MM.1S (cell line): Measurements from ENCODE around the gene AVPR1B.

ENCODE experiments used
- DNase-seq: peaks from one replicate; pipeline ENCODE4 v3.0.0-alpha.2; 2015
- H2AFZ ChIP-seq: fragments of 300-600 bp; sonication (generic); 2 replicates; pipeline ENCODE4 v1.6.0; 2016; ENCODE audit warnings: antibody characterized with exemption, low read length
- H3F3A ChIP-seq: fragments of 300-600 bp; sonication (generic); 2 replicates; pipeline ENCODE4 v1.6.1; 2016; ENCODE audit warnings: mild to moderate bottlenecking, antibody characterized with exemption, low read length, moderate library complexity, mixed read lengths; ENCODE audit not compliant: insufficient read depth
- H3K27ac ChIP-seq: fragments of 300-600 bp; sonication (generic); 2 replicates; pipeline ENCODE4 v1.5.1; 2016; ENCODE audit warnings: mild to moderate bottlenecking, low read length
- H3K27me3 ChIP-seq: fragments of 300-600 bp; sonication (generic); replicated peaks from 2 replicates; pipeline ENCODE4 v1.6.0; 2016; ENCODE audit warnings: low read length; ENCODE audit not compliant: insufficient read depth
- H3K36me3 ChIP-seq: fragments of 300-600 bp; sonication (generic); replicated peaks from 2 replicates; pipeline ENCODE4 v1.6.1; 2016; ENCODE audit warnings: mild to moderate bottlenecking, low read length, mixed read lengths; ENCODE audit not compliant: insufficient read depth
- H3K4me1 ChIP-seq: fragments of 300-600 bp; sonication (generic); 2 replicates; pipeline ENCODE4 v1.6.1; 2016; ENCODE audit warnings: low read length, mixed read lengths
- H3K4me2 ChIP-seq: fragments of 300-600 bp; sonication (generic); 2 replicates; pipeline ENCODE4 v1.6.0; 2016; ENCODE audit warnings: low read depth, low read length
- H3K4me3 ChIP-seq: fragments of 300-600 bp; sonication (generic); 2 replicates; pipeline ENCODE4 v1.5.1; 2016; ENCODE audit warnings: low read length, mixed read lengths
- H3K79me2 ChIP-seq: fragments of 300-600 bp; sonication (generic); 2 replicates; pipeline ENCODE4 v1.6.1; 2016; ENCODE audit warnings: mixed run types, low read length, mixed read lengths
- H3K9ac ChIP-seq: fragments of 300-600 bp; sonication (generic); 2 replicates; pipeline ENCODE4 v1.6.1; 2016; ENCODE audit warnings: low read length, mixed read lengths
- H3K9me2 ChIP-seq: fragments of 300-600 bp; sonication (generic); replicated peaks from 2 replicates; pipeline ENCODE4 v1.6.1; 2016; ENCODE audit warnings: mild to moderate bottlenecking, low read length, mixed read lengths; ENCODE audit not compliant: insufficient read depth
- H3K9me3 ChIP-seq: fragments of 300-600 bp; sonication (generic); replicated peaks from 2 replicates; pipeline ENCODE4 v1.6.1; 2016; ENCODE audit warnings: mild to moderate bottlenecking, low read length, mixed read lengths; ENCODE audit not compliant: insufficient read depth
- H4K20me1 ChIP-seq: fragments of 300-600 bp; sonication (generic); 2 replicates; pipeline ENCODE4 v1.6.1; 2016; ENCODE audit warnings: mild to moderate bottlenecking, low read length, moderate library complexity, mixed read lengths; ENCODE audit not compliant: insufficient read depth
- CTCF ChIP-seq: fragments of 300-600 bp; sonication (generic); IDR thresholded peaks from 2 replicates; pipeline ENCODE4 v1.5.1; 2016; ENCODE audit warnings: antibody characterized with exemption, low read length, mixed read lengths
- EZH2 ChIP-seq: fragments of 300-600 bp; sonication (generic); optimal IDR thresholded peaks from 2 replicates; pipeline ENCODE3; 2017; ENCODE audit warnings: low read depth, mild to moderate bottlenecking, antibody characterized with exemption, low read length, mixed read lengths
- EZH2phosphoT487 ChIP-seq: fragments of 300-600 bp; sonication (generic); IDR thresholded peaks from 2 replicates; pipeline ENCODE4 v1.6.1; 2018; ENCODE audit warnings: antibody characterized with exemption, low read length

The AVPR1B gene

DNA sequence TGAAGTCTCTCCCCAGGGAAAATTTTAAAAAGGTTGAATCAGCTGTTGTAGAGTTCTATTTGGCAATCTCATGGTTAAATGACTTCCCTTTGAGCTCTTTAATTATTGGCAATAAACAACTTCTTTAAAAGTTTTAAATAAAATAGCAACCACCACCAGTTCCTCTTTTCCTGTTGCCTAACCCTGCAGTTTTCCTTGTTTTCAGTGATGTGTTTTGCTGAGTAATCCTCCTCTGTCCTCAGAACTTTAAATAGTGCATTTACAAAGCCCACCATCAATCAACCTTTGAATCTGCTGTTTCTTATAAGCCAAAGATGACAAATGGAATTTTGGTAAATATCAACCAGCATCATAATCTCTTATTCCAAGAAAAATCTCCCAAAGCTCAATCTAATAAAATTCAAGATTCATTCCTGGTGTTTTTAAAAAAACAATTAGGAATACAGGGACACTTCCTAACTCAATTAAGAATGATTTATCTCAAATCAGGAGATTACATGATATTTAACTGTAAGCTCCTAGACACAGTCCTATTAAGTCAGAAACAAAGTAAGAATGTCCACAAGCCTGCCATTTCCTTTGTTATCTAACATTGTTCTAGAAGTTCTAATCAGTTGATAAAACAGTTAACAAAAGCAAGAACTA lies 14.8 kb downstream of the AVPR1B start:
- Histone ChIP-seq H3K27me3 (no peaks in the 10 kb centered on the region), H3K4me3 (no peak overlapping the region), H4K20me1 (no peaks in the 10 kb centered on the region), H3K36me3 (no peaks in the 10 kb centered on the region), H3K4me1 (peaks cover 3% of the 10 kb centered on the region; the same call in 1 of the 2 replicates), H3K9ac (no peak overlapping the region), H3K27ac (no peak overlapping the region), H3F3A (no peaks in the 10 kb centered on the region), H2AFZ (no peak overlapping the region), H3K9me3 (no peaks in the 10 kb centered on the region), H3K9me2 (no peaks in the 10 kb centered on the region), H3K4me2 (no peak overlapping the region), H3K79me2 (no peaks in the 10 kb centered on the region)
- no peak for TF ChIP-seq EZH2
- TF ChIP-seq CTCF: no peak
- no peak for TF ChIP-seq EZH2phosphoT487
- DNase-seq: no peak

GRCh38 chr1:206101351-206102045 lies 15.7 kb downstream of the AVPR1B start:
- TF ChIP-seq EZH2phosphoT487: no peak
- no peak for TF ChIP-seq EZH2
- TF ChIP-seq CTCF: no peak
- no peak overlapping the region for H3K4me2 ChIP-seq
- no peaks in the 10 kb centered on the region for H3K36me3 ChIP-seq
- DNase-seq: no peak
- H3K4me3 ChIP-seq: no peak overlapping the region
- H3K79me2 ChIP-seq: no peaks in the 10 kb centered on the region
- no peaks in the 10 kb centered on the region for H3K27me3 ChIP-seq
- peaks cover 3% of the 10 kb centered on the region; the same call in 1 of the 2 replicates for H3K4me1 ChIP-seq
- H3F3A ChIP-seq: no peaks in the 10 kb centered on the region
- no peaks in the 10 kb centered on the region for H3K9me3 ChIP-seq
- H3K9ac ChIP-seq: no peak overlapping the region
- no peak overlapping the region for H3K27ac ChIP-seq
- no peak overlapping the region for H2AFZ ChIP-seq
- H4K20me1 ChIP-seq: no peaks in the 10 kb centered on the region
- H3K9me2 ChIP-seq: no peaks in the 10 kb centered on the region

DNA sequence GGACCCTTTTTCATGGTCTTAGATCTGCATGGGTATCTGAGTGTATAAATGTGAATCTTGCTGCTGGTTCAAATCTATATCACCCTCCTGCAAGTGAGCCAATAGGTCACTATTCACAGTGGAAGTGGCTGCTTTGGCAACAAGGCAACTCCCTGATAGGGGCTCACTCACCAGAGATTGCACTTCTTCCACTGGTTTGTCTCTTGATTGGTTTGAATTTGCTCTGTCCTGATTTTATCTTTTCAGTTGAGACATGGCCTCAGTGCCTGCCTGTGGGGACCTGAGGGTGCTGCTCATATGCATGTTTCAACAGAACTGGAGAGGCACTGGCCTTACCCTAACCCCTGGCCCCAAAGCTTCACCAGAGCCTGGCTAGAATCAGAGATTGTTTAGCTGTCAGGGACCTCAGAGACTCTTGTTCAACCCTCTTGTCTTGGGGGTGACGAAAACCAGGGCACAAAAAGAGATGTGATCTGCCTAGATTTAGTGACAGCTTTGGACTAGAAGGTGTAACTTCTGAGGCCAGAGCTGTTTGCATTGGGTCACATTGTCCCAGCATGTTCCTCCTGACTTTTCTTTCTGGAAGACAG lies 16.9 kb downstream of the AVPR1B start:
- no peak overlapping the region for H3K4me3 ChIP-seq
- no peaks in the 10 kb centered on the region for H3K4me1 ChIP-seq
- TF ChIP-seq CTCF: no peak
- TF ChIP-seq EZH2: no peak
- TF ChIP-seq EZH2phosphoT487: no peak
- H3K9me2 ChIP-seq: no peaks in the 10 kb centered on the region
- no peaks in the 10 kb centered on the region for H4K20me1 ChIP-seq
- DNase-seq: no peak
- H3K27me3 ChIP-seq: no peaks in the 10 kb centered on the region
- no peaks in the 10 kb centered on the region for H3F3A ChIP-seq
- no peak overlapping the region for H3K27ac ChIP-seq
- H3K4me2 ChIP-seq: no peak overlapping the region
- H3K79me2 ChIP-seq: no peaks in the 10 kb centered on the region
- H3K9me3 ChIP-seq: no peaks in the 10 kb centered on the region
- no peak overlapping the region for H3K9ac ChIP-seq
- no peaks in the 10 kb centered on the region for H3K36me3 ChIP-seq
- H2AFZ ChIP-seq: no peak overlapping the region
